GM18505 (cell line): Measurements from ENCODE around the gene PIK3C2B.
A peak's percentile ranks its signal among the peaks of the same experiment; 100 is the strongest.

ENCODE experiments used
- ATAC-seq: cut with Tn5 transposase; IDR thresholded peaks from one replicate; pipeline ENCODE4 v1.9.1; 2021; ENCODE audit not compliant: unreplicated experiment
- POLR2A ChIP-seq: IDR thresholded peaks from 4 replicates; pipeline ENCODE4 v1.6.1; 2011; ENCODE audit warnings: borderline replicate concordance; ENCODE audit not compliant: insufficient read depth, insufficient read length; ENCODE audit errors: extremely low read depth

PIK3C2B gene

DNA sequence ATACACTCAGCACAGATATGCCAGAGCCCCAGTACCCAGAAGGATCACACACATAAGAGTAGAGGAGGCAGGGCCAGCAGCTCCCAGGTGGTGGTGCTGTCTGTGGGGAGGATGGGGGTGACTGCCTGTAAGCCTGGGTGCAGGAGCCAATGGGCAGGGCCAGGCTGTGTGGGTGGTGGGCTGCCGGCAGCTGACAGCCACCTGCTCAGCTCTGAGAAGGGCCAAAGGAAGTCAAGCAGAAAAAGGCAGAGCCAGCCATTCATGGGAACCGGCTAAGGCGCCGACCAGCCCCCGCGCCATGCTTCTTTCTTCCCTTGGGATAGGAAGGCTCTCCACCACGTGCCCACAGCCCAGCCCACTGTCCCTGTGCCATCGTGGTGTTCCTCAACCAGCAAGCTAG lies 14.1 kb downstream of the PIK3C2B start:
- TF ChIP-seq POLR2A = no peak
- peak; percentile 71 for ATAC-seq

DNA sequence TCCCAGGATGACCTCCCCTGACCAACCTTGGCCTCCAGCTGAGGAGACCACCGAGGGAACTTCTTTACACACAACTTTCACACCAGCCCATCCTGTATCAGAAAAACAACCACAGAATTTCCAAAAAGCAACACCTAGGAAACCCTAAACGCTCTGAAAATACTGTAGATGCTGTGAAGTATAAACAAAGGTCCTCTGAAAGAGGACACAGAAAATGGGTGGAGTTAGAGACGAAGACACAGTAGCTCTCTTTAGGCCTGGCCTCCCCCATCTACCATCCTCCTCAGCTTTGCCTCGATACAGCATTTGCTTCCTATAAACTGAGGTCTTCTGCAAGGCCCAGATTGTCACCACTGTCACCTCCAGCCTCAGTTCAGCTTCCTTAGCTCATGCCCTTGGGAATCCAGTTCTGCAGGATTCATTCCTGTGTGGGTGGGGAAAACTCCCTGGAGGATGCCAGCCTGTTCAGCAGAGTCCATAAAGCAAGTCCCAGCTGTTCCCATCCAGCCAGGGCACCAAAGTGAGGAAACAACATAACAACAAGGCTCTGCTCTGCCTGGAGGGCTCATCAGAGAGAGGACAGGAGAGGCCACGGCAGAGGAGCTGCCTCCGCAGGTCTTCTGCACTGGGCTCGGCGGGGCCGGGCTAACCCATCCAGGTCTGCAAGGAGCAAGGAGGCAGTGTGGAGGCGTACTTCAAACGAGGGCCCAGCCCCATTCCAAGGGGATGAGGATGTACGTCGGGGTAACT lies 15.0 kb downstream of the PIK3C2B start:
- TF ChIP-seq POLR2A = no peak
- no peak for ATAC-seq

DNA sequence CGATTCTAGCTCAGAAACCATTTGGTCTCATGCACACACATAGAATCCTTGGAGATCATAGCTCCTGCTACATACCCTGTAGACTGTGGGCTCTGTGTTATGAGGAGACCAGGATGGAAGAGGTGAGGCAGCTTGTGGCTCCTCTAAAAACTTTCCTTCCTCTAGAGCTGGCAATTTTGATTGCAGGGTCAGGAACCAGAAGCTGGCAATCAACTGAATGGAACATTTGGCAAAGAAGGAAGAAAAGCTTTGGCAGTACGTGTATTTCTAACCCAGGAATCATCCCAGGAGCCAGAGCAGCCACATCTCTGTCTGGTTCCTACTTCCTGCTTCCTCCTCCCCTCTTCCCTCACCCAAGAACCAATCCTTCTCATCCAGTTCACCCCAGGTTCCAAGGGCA lies 15.7 kb downstream of the PIK3C2B start:
- ATAC-seq = no peak

DNA sequence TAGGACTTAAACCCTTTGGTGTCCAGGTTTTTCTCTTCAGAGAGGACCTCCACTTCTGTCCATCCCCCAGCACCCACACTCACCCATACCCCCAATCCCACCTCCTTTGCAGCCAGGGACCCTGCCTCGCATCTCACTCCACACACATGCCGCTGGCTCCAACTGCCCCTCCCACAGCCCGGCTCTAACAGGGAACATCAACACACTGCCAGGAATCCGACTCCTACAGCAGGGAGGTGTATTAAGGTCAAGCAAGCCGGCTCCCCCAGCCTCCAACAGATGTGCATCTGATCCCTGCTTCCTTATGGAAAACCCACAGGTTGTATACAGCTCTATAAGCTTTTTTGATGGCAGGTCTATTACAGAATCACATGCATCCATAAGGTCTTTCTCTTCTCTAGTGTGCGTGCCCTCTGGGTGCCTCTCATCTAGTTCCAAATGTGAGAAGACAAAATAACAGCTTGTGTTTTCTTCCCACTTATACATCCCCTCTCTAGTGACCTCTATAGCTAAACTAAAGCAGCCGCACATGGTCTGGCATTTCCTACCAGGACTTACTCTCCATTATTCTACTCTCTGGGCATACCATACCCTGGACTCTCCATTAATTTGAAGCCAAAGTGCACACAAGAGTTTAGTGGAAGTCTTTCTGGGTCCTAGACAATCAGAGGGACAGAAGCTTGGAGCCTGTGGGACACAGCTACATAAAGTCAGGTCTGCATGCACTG lies 16.3 kb downstream of the PIK3C2B start:
- TF ChIP-seq POLR2A = no peak
- ATAC-seq = no peak

More for the DNA sequence above, 15.7 kb downstream of the PIK3C2B start:
- TF ChIP-seq POLR2A = no peak

DNA sequence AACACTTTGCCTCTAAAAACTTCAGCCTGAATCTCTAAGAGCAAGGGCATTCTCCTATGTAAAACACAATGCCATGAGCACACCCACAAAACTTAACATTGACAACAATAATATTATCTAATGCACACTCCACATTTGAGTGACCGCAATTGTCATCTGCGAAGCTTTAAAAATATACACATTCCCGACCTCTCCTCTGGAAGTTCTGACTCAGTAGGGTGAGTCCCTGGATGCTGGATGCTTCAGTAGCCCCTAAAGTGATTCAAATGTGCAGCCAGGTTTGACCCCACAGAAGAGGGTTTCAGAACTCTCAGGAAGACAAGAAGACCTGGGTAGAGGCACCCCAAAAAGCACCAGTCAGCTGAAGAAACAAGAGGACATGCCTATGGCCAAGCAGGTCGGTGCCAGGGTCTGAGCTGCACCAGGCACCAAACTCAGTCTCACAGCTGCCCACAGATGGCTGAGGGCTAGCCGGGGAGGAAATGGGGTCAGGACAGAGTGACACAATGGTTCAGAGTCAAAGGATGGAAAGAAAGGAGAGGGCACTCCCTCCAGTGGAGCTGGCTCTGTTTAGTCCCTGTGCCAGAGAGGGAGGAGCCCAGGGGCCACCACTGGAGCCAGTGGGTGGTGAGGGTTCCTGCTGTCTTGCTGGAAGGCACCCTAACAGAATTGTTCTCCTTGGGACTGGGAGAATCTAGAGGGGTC lies 17.4 kb downstream of the PIK3C2B start:
- no peak for ATAC-seq
- TF ChIP-seq POLR2A = no peak

DNA sequence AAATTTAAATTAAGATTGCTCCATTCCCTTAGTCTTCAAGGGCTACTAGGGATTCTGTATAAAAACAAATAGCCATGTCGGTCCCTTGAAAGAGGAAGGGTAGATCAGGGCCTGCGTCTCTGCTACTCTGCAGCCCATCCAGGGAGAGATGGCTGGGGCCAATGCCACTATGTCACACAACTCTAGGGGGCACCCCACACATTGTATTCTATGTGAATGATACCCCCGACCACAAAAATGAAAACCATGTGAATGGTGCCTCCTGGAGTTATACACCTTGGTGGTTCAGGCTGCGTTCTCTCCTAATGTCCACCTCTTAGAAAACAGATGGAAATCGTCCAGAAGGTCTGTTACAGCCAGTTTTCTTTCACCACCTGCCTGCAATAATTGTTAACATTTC lies 18.0 kb downstream of the PIK3C2B start:
- no peak for ATAC-seq
- TF ChIP-seq POLR2A = no peak

DNA sequence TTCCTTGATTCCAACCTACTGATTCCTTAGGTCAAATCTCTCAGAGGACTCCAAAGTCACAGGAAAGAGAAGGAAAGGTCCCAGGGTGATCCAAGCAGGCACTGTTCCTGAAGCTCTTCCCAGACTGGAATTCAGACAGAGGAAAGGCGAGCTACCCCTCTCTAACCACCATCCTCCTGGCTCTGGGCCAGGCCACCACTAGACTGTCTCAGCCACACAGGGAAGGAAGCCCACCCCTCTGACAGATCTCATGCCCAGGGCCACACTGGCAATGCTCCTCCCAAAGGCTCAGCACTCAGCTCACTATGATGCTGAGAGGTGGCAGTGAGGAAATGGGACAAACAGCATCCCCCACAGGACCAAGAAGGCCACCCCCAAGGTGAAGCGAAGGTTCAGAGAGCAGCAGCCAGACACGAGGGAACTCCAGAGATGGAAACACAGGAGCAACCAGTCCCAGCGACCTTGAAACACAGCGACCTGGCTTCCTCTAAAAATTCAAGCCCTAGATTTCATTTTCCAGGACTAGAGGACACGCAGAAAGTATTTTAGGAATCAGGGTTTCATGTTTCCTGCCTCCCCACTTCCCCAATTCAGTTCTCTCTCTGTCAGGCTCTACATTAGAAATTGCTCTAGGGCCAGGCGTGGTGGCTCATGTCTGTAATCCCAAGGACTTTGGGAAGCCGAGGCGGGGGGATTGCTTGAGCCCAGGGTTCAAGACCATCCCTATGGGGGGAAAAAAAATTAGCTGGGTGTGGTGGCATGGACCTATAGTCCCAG lies 18.8 kb downstream of the PIK3C2B start:
- TF ChIP-seq POLR2A = no peak
- no peak for ATAC-seq

DNA sequence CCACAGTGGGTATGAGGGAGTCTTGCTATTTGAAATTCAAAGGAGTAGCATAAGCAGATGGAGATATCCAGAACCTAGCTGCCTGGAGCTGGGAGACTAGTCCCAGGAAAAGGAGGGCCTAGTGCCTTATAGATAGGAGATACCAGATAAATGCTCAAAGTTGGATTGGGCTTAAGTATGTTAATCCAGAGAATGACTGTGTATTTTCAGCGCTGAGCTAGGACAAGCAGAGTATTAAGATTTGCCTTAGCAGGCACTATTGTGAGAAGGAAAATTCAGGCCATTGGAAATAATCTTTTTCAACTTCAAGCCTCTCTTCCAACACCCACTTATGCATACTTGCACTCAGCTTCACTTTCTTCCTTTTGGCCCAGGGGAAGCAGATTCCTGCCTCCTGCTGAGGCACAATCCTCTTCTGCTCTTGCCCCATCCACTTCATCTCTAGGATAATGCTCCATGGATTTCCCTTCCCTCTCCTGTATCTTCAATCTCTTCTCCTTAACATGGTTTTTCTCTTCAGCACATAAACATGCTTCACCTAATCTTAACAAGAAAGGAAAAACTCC lies 21.1 kb downstream of the PIK3C2B start:
- ATAC-seq = no peak
- TF ChIP-seq POLR2A = no peak

DNA sequence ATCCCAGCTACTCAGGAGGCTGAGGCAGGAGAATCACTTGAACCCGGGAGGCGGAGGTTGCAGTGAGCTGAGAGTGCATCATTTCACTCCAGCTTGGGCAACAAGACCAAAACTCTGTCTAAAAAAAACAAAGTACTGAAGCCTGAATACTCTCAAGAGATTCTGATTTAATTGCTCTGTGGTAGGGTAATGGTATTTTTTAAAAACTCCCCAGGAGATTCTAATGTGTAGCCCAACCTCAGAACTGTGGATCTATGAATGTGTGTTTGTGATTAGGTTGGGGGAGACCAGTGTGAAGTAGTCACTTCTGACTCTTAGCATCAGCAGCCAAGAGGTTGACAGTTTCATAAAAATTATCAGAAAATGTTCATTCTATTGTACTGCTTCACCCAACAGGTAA lies 21.9 kb downstream of the PIK3C2B start:
- ATAC-seq = no peak
- no peak for TF ChIP-seq POLR2A

DNA sequence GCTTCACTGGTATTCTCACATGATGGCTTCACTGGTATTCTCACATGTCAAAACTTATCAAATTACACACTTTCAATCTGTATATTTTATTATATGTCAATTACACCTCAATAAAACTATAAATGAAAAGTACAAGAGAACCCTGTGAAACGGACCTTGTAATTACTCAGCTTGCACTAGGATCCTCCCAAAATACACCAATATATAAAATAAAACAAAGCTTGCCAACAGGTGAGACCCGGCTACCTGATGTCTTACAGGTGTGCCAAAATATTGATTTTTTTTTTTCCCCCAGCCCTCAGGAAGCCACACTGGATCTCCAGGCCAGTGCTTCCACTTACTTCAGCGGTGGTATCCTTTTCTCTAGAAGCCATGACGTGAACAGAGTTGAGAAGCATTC lies 22.9 kb downstream of the PIK3C2B start:
- ATAC-seq = no peak
- TF ChIP-seq POLR2A = no peak

DNA sequence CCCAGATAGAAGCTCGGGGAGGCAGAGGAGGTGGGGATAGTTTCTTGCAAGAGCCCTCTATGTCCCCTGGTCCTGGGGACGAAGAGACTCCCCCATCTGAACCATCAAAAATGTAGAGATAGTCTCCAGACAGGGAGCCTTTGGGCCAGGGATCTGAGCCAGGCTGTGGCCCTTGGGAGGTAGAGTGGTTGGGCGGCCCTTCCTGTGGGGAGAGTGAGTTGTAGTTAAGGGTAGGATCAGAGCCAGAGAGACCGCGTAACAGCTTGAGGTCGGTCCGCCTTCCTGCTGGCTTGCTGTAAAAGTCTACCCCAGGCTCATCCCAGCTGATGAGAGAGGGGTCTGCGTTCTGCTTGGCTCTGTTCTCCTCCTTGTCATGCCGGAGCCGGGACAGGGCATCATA lies 25.3 kb downstream of the PIK3C2B start:
- ATAC-seq = no peak
- TF ChIP-seq POLR2A = no peak

DNA sequence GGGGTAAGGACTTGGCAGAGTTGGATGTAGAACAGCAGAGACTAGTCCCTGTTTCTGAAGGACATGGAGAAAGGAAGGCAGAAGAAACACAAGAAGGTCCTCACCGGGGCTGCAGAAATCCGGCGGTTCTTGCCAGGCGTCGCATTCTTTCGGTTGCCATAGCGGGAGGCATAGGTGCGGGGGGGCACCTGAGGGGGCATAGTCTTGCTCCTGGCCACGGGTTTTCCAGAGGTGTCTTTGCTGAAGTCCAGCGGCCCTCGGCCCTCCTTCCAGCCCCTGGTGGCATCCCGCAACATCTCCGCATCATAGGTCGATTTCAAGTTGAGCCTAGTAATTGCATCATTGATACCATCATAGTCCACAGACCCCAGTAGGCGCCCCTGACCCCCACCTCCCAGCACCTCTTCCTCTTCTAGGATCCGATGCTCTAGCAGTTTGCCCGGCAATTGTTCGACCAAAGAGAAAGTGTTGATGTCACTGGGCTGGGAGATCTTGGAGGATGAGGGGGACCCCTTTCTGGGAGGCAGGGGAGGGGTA lies 25.8 kb downstream of the PIK3C2B start:
- no peak for ATAC-seq
- TF ChIP-seq POLR2A = no peak

DNA sequence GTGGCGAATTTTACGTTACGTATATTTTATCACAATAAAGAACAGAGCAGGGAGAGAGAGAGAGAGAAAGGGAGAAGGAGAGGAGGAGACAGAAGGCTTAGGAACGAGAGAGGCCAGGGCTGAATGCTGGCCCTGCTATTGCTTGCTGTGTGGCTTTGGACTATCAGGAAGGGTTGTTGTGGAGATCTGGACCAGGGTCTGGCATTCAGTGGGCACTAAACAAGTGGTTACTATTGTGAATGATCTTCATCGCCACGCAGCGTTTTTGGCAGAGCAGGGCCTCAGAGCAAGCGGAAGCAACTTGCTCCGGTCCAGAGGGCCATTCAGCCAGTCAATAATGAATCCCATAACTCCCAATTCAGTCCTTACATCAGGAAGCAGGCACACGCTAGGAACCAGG lies 26.4 kb downstream of the PIK3C2B start:
- ATAC-seq = no peak
- TF ChIP-seq POLR2A = no peak
